Measurements from ENCODE around the gene PCP4L1. TPM values are rescaled to one million over a fixed set of nuclear protein-coding genes. Genes with fewer than 3 reads are reported as not detected.
"Not testable (repeated sequence)": the region's sequence is repeated elsewhere in the genome, so short reads cannot be mapped to it uniquely, and the experiment has no call there.

Gene PCP4L1
- total RNA-seq, 3 donors from 2014 or later, result not detected

DNA sequence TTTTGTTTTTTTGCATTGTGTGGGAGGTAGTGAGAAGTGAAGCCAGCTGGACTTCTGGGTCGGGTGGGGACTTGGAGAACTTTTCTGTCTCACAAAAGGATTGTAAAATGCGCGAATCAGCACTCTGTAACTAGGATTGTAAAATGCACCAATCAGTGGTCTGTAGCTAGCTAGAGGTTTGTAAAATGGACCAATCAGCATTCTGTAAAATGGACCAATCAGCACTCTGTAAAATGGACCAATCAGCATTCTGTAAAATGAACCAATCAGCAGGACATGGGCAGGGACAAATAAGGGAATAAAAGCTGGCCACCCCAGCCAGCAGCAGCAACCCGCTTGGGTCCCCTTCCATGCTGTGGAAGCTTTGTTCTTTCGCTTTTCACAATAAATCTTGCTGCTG lies 8.4 kb upstream of the PCP4L1 start:
- not testable (repeated sequence) for DNase-seq; H3K9me3 Mint-ChIP-seq; H3K4me3 Mint-ChIP-seq; ATAC-seq; H3K4me1 Mint-ChIP-seq (ENCODE audit: low read depth); H3K27me3 Mint-ChIP-seq (ENCODE audit: low read depth); H3K36me3 Mint-ChIP-seq (ENCODE audit: insufficient read depth)

DNA sequence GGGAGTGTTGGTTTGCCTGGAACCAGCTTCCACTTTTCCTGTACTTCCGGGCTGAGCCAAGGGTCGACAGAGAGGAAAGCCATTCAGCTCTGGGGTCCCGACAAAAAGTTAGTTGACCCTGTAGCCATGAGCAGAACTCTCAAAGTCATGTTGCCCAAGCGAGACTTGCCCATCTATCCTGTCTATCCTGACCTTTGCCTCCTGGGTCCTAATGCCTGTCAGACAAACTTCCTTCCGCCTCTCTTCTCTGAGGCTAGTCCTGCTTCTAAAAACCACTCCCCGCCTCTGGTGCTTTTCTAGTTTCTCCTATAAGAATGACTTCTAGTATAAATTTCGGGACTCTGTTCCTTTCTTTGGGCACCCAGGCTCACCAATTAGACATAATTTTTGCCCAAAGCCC lies 7.7 kb upstream of the PCP4L1 start:
- Mint-ChIP-seq H3K9me3 (peaks cover 7% of the 10 kb centered on the region), H3K36me3 (ENCODE audit: insufficient read depth) (peaks cover 1% of the 10 kb centered on the region), H3K4me1 (ENCODE audit: low read depth) (no peaks in the 10 kb centered on the region), H3K4me3 (no peak overlapping the region), H3K27me3 (ENCODE audit: low read depth) (no peaks in the 10 kb centered on the region)
- DNase-seq (no peak), ATAC-seq (no peak)

DNA sequence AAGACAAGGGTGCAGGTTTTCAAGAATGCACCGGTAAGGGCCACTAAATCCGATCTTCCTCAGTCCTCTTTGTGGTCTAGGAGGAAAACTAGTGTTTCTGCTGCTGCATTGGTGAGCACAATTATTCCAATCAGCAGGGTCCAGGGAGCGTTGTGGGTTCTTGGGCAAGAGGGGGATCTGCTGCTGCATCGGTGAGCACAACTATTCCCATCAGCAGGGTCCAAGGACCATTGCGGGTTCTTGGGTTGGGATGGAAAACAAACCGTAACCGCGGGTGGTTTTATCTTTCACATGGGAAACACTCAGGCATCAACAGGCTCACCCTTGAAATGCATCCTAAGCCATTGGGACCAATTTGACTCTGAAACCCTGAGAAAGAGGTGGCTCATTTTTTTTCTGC lies 7.0 kb upstream of the PCP4L1 start:
- Mint-ChIP-seq H3K36me3 (ENCODE audit: insufficient read depth) (peaks cover 1% of the 10 kb centered on the region), H3K4me1 (ENCODE audit: low read depth) (no peaks in the 10 kb centered on the region), H3K4me3 (no peak overlapping the region), H3K9me3 (peaks cover 8% of the 10 kb centered on the region), H3K27me3 (ENCODE audit: low read depth) (no peaks in the 10 kb centered on the region)
- DNase-seq (no peak), ATAC-seq (no peak)

DNA sequence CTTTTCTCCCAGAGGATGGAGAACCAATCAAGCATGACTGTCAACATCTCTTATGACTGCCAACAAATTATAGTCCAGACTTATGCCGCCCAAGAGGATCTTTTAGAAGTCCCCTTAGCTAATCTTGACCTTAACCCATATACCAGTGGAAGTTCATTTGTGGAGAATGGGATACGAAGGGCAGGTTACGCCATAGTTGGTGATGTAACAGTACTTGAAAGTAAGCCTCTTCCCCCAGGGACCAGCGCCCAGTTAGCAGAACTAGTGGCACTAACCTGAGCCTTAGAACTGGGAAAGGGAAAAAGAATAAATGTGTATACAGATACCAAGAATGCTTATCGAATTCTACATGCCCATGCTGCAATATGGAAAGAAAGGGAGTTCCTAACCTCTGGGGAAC lies 3.2 kb upstream of the PCP4L1 start:
- not testable (repeated sequence) for H3K4me3 Mint-ChIP-seq; ATAC-seq; H3K36me3 Mint-ChIP-seq (ENCODE audit: insufficient read depth); DNase-seq
- Mint-ChIP-seq H3K4me1 (ENCODE audit: low read depth) (peaks cover 12% of the 10 kb centered on the region), H3K27me3 (ENCODE audit: low read depth) (peaks cover 30% of the 10 kb centered on the region), H3K9me3 (peaks cover 24% of the 10 kb centered on the region)

DNA sequence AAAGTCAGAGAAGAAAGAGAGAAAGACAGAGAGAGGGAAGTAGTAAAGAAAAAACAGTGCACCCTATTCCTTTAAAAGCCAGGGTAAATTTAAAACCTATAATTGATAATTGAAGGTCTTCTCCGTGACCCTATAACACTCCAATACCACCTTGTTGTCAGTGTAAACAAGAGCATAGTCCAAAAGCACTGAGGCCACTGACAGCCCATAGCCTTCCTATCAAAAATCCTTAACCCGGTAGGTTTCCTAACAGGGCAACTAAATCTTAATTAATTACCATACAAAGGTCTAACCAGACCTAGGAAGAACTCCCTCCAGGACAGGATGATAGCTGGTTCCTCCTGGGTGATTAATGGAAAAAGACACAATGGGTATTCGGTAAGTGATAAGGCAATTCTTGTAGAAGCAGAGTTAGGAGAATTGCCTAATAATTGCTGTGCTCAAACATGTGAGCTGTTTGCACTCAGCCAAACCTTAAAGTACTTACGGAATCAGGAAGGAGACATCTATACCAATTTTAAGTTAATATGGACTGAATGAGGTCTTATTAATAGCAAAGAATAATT lies 2.5 kb upstream of the PCP4L1 start:
- not testable (repeated sequence) for H3K36me3 Mint-ChIP-seq (ENCODE audit: insufficient read depth); H3K4me3 Mint-ChIP-seq; ATAC-seq; DNase-seq
- H3K27me3 Mint-ChIP-seq (ENCODE audit: low read depth), result peaks cover 34% of the 10 kb centered on the region
- H3K9me3 Mint-ChIP-seq, result peaks cover 24% of the 10 kb centered on the region
- peaks cover 12% of the 10 kb centered on the region for H3K4me1 Mint-ChIP-seq (ENCODE audit: low read depth)

DNA sequence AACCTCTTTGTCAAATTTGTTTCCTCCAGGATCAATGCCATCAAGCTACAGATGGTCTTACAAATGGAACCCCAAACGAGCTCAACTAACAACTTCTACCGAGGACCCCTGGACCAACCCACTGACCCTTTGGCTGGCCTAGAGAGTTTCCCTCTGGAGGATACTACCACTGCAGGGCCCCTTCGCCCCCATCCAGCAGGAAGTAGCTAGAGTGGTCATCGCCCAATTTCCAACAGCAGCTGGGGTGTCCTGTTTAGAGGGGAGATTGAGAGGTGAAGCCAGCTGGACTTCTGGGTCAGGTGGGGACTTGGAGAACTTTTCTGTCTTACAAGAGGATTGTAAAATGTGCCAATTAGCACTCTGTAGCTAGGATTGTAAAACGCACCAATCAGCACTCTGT lies 1.4 kb upstream of the PCP4L1 start:
- peaks cover 12% of the 10 kb centered on the region for H3K4me1 Mint-ChIP-seq (ENCODE audit: low read depth)
- DNase-seq; ATAC-seq; H3K4me3 Mint-ChIP-seq; H3K36me3 Mint-ChIP-seq (ENCODE audit: insufficient read depth): not testable (repeated sequence)
- peaks cover 45% of the 10 kb centered on the region for H3K27me3 Mint-ChIP-seq (ENCODE audit: low read depth)
- H3K9me3 Mint-ChIP-seq, result peaks cover 24% of the 10 kb centered on the region

DNA sequence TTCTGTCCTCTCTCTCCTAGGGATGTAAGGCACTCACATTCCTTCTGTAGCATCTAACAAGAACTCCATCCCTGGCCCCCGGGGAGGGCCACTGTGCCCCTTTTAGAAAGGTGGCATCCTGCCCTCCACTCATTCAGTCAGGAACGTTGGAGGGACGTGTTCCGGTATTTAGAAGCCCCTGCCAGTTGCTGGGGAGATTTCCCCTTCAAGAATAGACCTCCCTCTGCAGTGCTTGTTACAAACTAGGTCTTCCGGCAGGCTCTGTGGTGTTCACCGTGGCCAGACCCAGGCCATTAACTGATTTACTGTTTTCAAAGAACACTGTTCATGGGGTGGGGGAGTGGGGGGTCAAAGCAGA lies 779 bp downstream of the PCP4L1 start:
- Mint-ChIP-seq H3K27me3 (ENCODE audit: low read depth) (peaks cover 51% of the 10 kb centered on the region), H3K4me1 (ENCODE audit: low read depth) (peaks cover 12% of the 10 kb centered on the region), H3K36me3 (ENCODE audit: insufficient read depth) (peaks cover 3% of the 10 kb centered on the region), H3K4me3 (peak overlapping the region; percentile 22), H3K9me3 (peaks cover 24% of the 10 kb centered on the region)
- no peak for ATAC-seq
- DNase-seq, result no peak

DNA sequence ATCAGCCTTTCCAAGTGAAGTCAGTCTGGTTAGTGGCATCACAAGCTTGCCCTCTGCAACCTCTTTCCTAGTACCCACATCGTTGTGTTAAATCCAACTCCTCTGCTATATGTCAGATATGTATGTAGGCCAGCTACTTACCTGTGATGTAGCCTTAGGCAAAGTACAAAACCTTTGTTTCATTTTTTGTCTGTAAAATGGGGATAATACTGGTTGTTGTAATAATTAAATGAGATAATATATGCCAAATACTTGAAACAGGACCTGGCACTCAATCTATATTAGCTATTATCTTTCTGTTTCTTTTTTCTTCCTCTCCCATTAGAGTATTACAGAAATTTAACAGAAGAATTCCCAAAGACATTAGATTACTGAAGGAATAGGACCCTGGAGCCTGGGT lies 1.2 kb downstream of the PCP4L1 start:
- H3K27me3 Mint-ChIP-seq (ENCODE audit: low read depth), result peaks cover 53% of the 10 kb centered on the region
- H3K4me1 Mint-ChIP-seq (ENCODE audit: low read depth), result peaks cover 12% of the 10 kb centered on the region
- DNase-seq (no peak), ATAC-seq (no peak)
- no peak overlapping the region for H3K4me3 Mint-ChIP-seq
- peaks cover 3% of the 10 kb centered on the region for H3K36me3 Mint-ChIP-seq (ENCODE audit: insufficient read depth)
- peaks cover 24% of the 10 kb centered on the region for H3K9me3 Mint-ChIP-seq

DNA sequence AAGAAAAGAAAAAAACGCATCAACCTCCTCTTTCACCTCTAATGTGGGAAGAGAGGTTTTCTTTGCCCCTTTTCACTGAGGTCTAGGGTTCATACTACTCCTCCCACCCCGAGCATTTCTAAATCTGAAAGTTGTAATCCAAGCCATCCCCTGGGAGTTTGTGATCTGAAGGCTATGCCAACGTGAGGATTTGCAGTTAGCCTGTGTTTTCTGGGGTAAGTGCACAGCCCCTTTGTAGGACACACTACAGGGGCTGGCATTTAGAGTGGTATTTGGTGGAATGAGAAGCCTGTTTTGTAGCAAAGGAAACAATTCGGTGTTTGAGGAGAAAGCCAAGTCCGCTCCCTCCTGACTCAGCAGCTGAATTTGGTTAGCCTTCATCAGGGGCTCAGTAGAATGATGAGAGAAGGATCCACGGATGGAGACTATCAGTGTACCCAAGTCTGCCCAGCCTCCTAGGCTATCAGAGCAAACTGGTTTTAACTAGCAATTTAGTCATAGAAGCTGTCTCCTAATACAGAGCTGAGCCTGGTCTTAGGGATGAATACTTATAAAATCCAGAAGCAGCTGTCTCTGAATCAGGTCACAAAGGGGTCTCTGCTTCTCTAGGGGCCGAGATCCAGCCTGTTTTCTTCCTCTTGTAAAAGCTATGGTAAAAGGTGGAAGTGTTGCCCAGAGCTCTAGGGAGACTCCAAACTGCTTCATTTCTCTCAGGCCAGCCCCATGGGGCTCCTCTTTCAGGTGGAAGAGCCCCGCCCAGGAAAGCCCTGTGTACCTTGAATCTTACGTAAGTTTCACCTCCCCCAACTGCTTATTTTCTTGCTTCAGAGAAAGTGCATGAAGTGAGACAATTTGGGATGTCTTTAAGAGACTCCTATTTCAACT lies 2.1 kb downstream of the PCP4L1 start:
- H3K4me1 Mint-ChIP-seq (ENCODE audit: low read depth), result peaks cover 12% of the 10 kb centered on the region
- peaks cover 59% of the 10 kb centered on the region for H3K27me3 Mint-ChIP-seq (ENCODE audit: low read depth)
- peaks cover 3% of the 10 kb centered on the region for H3K36me3 Mint-ChIP-seq (ENCODE audit: insufficient read depth)
- no peak for ATAC-seq
- peaks cover 21% of the 10 kb centered on the region for H3K9me3 Mint-ChIP-seq
- DNase-seq, result no peak
- H3K4me3 Mint-ChIP-seq, result no peak overlapping the region

DNA sequence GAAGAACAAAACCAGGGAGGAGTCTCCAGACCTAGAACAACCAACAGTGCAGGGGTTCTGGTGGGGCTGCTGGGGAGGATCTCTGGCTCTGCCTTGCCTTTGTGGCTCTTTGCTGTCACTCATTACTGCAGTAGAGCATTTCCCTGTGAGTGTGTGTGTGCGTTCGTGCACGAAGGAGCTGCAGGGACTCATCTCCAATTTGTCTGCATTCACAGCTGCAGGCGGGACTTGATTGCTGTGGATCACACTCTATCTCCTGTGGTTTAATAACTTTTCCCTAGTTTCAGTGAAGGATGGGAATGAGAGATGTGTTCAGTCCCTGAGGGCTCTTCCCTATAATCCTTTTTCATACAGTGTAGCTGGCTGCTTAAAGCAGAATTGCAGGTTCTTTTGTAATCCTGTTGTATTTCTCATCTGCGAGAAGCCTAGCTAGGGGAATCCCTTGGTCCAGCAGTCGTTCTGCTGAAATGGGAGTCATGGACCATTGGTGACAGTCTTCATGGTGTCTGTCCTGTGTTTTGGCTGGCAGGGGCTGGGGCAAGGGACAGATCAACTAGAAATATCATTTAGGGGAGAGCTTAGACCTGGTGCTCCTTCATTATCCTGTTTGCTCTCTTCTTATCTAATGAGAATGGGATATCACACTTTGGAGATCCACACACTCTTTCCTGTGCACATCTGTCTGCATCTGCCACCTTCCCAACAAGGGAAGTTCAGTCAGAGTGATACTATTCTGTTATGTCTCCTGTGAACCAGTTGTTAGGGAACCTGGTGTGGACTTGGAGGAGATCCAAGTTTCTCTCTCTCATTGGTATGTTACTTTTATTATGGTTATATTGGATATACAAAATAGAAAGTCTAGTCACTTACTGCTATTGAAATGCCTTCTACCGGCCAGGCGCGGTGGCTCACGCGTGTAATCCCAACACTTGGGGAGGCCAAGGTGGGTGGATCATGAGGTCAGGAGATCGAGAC lies 3.0 kb downstream of the PCP4L1 start:
- ATAC-seq (no peak), DNase-seq (no peak)
- Mint-ChIP-seq H3K36me3 (ENCODE audit: insufficient read depth) (peaks cover 3% of the 10 kb centered on the region), H3K9me3 (peaks cover 18% of the 10 kb centered on the region), H3K27me3 (ENCODE audit: low read depth) (peaks cover 59% of the 10 kb centered on the region), H3K4me3 (no peak overlapping the region), H3K4me1 (ENCODE audit: low read depth) (peaks cover 12% of the 10 kb centered on the region)

DNA sequence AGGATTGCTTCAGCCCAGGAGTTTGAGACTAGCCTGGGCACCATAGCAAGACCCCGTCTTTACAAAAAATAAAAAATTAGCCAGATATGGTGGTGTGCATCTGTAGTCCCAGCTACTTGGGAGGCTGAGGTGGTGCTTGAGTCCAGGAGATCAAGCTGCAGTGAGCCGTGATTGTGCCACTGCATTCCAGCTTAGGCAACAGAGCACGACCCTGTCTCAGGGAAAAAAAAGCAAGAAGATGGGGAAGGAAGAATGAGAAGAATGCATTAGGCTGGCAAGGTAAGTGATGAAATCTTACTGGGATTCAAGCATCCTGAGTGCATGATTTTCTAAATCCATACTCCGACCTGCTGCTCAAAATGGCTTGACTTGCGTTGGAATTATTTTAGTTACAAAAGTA lies 6.8 kb downstream of the PCP4L1 start:
- Mint-ChIP-seq H3K4me1 (ENCODE audit: low read depth) (peaks cover 2% of the 10 kb centered on the region), H3K9me3 (no peaks in the 10 kb centered on the region), H3K36me3 (ENCODE audit: insufficient read depth) (no peaks in the 10 kb centered on the region), H3K4me3 (no peak overlapping the region), H3K27me3 (ENCODE audit: low read depth) (peaks cover 32% of the 10 kb centered on the region)
- DNase-seq (no peak), ATAC-seq (no peak)

DNA sequence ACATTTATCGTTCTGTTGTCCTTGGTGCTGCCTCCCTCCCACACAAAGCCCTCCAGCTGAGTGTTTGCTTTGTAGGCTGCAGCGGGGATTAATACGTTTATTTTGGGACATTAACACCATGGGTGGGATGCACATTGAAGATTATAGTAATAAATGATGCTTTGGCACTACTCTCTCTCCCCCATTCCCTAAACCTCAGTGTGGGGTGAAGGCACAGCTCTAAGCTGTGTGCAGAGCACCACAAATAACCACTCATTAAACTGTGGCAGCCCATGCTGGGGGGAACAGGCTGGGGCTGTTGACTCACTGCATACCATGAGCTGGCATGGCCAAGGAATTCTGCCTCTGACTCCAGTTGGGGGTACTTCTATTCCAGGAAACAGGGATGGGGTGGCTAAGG lies 7.7 kb downstream of the PCP4L1 start:
- H3K27me3 Mint-ChIP-seq (ENCODE audit: low read depth), result peaks cover 26% of the 10 kb centered on the region
- DNase-seq (no peak), ATAC-seq (no peak)
- H3K36me3 Mint-ChIP-seq (ENCODE audit: insufficient read depth), result no peaks in the 10 kb centered on the region
- H3K4me1 Mint-ChIP-seq (ENCODE audit: low read depth), result peaks cover 2% of the 10 kb centered on the region
- no peaks in the 10 kb centered on the region for H3K9me3 Mint-ChIP-seq
- H3K4me3 Mint-ChIP-seq, result no peak overlapping the region

DNA sequence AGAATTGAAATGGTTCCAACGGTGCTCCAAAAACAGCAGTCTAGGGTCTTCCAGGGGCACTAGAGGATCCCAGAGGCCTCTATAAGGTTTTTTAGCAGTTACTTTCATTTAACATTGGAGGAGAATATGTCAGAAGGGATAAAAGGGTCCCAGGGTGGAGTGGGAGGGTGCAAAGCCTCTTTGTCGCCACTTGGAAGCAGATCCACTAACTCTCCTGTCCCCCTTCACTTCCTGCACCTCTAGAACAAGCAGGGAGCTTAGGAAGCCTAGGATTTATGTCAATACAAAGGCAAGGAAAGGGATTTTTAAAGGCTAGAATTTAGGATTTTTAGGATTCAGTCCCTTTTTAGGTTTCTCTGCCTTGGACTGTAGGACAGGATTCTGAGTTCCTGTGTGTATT lies 8.3 kb downstream of the PCP4L1 start:
- no peaks in the 10 kb centered on the region for H3K9me3 Mint-ChIP-seq
- H3K27me3 Mint-ChIP-seq (ENCODE audit: low read depth), result peaks cover 22% of the 10 kb centered on the region
- no peak overlapping the region for H3K4me3 Mint-ChIP-seq
- H3K4me1 Mint-ChIP-seq (ENCODE audit: low read depth), result peaks cover 2% of the 10 kb centered on the region
- ATAC-seq (no peak), DNase-seq (no peak)
- no peaks in the 10 kb centered on the region for H3K36me3 Mint-ChIP-seq (ENCODE audit: insufficient read depth)

DNA sequence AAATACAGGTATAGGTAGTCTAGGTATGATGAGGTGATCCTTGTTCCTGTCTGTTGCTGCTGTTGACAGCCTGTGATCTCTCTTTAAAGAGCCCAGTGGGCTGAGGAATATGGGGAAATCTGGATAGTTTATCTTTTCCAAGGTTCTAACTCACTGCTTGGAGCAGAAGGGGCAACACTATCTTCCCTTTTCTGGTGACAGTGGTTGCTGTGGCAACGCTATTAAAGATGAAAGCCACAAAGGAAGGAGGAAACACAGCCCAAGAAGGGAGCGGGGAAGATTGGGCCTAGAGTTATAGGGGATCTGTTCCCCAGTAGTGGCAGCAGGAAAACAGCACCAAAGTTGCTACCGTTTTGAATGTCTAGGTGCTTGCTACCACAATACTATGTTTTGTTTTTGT lies 8.8 kb downstream of the PCP4L1 start:
- Mint-ChIP-seq H3K27me3 (ENCODE audit: low read depth) (peaks cover 23% of the 10 kb centered on the region), H3K4me3 (no peak overlapping the region), H3K36me3 (ENCODE audit: insufficient read depth) (no peaks in the 10 kb centered on the region), H3K4me1 (ENCODE audit: low read depth) (peaks cover 2% of the 10 kb centered on the region), H3K9me3 (no peaks in the 10 kb centered on the region)
- ATAC-seq, result no peak
- no peak for DNase-seq
